ENCODE measurements around the gene SMCO4.
"Not testable (repeated sequence)": the region's sequence is repeated elsewhere in the genome, so short reads cannot be mapped to it uniquely, and the experiment has no call there.

The SMCO4 gene

DNA sequence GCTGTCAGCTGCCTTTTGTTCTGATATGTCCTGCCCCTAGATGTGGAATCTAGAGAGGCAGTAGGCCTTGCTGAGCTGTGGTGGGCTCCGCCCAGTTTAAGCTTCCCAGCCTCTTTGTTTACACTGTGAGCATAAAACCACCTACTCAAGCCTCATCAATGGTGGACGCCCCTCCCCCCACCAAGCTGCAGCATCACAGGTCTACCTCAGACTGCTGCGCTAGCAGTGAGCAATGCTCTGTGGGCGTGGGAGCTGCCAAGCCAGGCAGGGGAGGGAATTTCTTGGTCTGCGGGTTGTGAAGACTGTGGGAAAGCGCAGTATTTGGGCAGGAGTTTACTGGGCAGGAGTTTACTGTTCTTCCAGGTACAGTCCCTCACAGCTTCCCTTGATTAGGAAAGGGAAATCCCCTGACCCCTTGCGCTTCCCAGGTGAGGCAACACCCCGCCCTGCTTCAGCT lies 98.5 kb downstream of the SMCO4 start:
- TF ChIP-seq EZH2 (IDR thresholded peaks at IDR 0.05; ENCODE audit: borderline replicate concordance, low read length) (no peak), CTCF (IDR thresholded peaks at IDR 0.05; ENCODE audit: low read length) (no peak)
- H4K20me1 ChIP-seq (ENCODE audit: insufficient read depth, low read length), result no peaks in the 10 kb centered on the region
- H3K27me3 ChIP-seq (ENCODE audit: insufficient read depth, low read length), result no peaks in the 10 kb centered on the region
- H3K9me2 ChIP-seq (ENCODE audit: low read depth, low read length), result no peaks in the 10 kb centered on the region
- H3K4me1 ChIP-seq (ENCODE audit: insufficient read depth, low read length, severe bottlenecking), result no peaks in the 10 kb centered on the region
- H3K79me2 ChIP-seq (ENCODE audit: insufficient read depth, low read length), result no peaks in the 10 kb centered on the region
- H3K4me2 ChIP-seq (ENCODE audit: low read length), result no peak overlapping the region
- no peak overlapping the region for H3K27ac ChIP-seq (ENCODE audit: low read depth, low read length, poor library complexity, severe bottlenecking)
- no peaks in the 10 kb centered on the region for H3F3A ChIP-seq (ENCODE audit: insufficient read depth, low read length)
- no peak overlapping the region for H3K9ac ChIP-seq (ENCODE audit: low read length)
- H2AFZ ChIP-seq (ENCODE audit: low read length), result no peak overlapping the region
- H3K9me3 ChIP-seq (ENCODE audit: low read length), result no peaks in the 10 kb centered on the region
- no peak overlapping the region for H3K4me3 ChIP-seq (ENCODE audit: low read depth, low read length, poor library complexity, severe bottlenecking)
- H3K36me3 ChIP-seq (ENCODE audit: insufficient read depth, low read length), result no peaks in the 10 kb centered on the region

DNA sequence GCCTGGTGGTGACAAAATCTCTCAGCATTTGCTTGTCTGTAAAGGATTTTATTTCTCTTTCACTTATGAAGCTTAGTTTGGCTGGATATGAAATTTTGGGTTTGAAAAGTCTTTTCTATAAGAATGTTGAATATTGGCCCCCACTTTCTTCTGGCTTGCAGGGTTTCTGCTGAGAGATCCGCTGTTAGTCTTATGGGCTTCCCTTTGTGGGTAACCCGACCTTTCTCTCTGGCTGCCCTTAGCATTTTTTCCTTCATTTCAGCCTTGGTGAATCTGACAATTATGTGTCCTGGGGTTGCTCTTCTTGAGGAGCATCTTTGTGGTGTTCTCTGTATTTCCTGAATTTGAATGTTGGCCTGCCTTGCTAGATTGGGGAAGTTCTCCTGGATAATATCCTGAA lies 100.0 kb downstream of the SMCO4 start:
- not testable (repeated sequence) for H3K4me2 ChIP-seq (ENCODE audit: low read length); H3K27ac ChIP-seq (ENCODE audit: low read depth, low read length, poor library complexity, severe bottlenecking); H3K4me1 ChIP-seq (ENCODE audit: insufficient read depth, low read length, severe bottlenecking); H2AFZ ChIP-seq (ENCODE audit: low read length); H3K9me3 ChIP-seq (ENCODE audit: low read length); H4K20me1 ChIP-seq (ENCODE audit: insufficient read depth, low read length); H3K9ac ChIP-seq (ENCODE audit: low read length); H3K27me3 ChIP-seq (ENCODE audit: insufficient read depth, low read length); H3K36me3 ChIP-seq (ENCODE audit: insufficient read depth, low read length); H3K79me2 ChIP-seq (ENCODE audit: insufficient read depth, low read length); H3K9me2 ChIP-seq (ENCODE audit: low read depth, low read length); H3K4me3 ChIP-seq (ENCODE audit: low read depth, low read length, poor library complexity, severe bottlenecking); H3F3A ChIP-seq (ENCODE audit: insufficient read depth, low read length)

DNA sequence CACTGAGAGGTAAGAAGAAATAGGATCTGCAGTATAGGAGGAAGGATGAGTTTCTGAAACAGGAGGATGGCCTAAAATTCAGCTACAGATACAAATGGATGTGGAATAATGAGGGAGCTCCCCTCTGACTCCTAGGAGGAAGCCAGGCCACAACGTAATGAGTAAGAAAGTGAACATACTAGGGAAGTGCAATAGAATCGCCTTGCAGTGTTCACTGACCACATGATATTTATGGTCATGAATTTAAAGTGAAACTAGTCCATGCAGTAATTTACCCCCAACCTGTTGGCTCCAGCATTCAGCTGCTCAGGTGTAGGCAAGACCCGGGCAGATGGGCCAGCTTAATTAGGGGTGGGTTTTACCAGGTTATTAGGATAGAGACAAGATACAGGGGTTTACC lies 110.9 kb downstream of the SMCO4 start:
- no peaks in the 10 kb centered on the region for H3K36me3 ChIP-seq (ENCODE audit: insufficient read depth, low read length)
- H3K9me2 ChIP-seq (ENCODE audit: low read depth, low read length), result no peaks in the 10 kb centered on the region
- no peaks in the 10 kb centered on the region for H3K9me3 ChIP-seq (ENCODE audit: low read length)
- H3K27ac ChIP-seq (ENCODE audit: low read depth, low read length, poor library complexity, severe bottlenecking), result no peak overlapping the region
- no peaks in the 10 kb centered on the region for H3F3A ChIP-seq (ENCODE audit: insufficient read depth, low read length)
- H3K4me3 ChIP-seq (ENCODE audit: low read depth, low read length, poor library complexity, severe bottlenecking), result no peak overlapping the region
- H4K20me1 ChIP-seq (ENCODE audit: insufficient read depth, low read length), result no peaks in the 10 kb centered on the region
- H2AFZ ChIP-seq (ENCODE audit: low read length), result no peak overlapping the region
- H3K79me2 ChIP-seq (ENCODE audit: insufficient read depth, low read length), result no peaks in the 10 kb centered on the region
- H3K4me1 ChIP-seq (ENCODE audit: insufficient read depth, low read length, severe bottlenecking), result no peaks in the 10 kb centered on the region
- no peaks in the 10 kb centered on the region for H3K27me3 ChIP-seq (ENCODE audit: insufficient read depth, low read length)
- H3K9ac ChIP-seq (ENCODE audit: low read length), result no peak overlapping the region
- no peak for TF ChIP-seq EZH2 (IDR thresholded peaks at IDR 0.05; ENCODE audit: borderline replicate concordance, low read length)
- TF ChIP-seq CTCF (IDR thresholded peaks at IDR 0.05; ENCODE audit: low read length), result no peak
- H3K4me2 ChIP-seq (ENCODE audit: low read length), result no peak overlapping the region

Data from OCI-LY1 (cell line).